ENCODE results near the gene POLDIP2. TPM values are rescaled to one million over a fixed set of nuclear protein-coding genes. Genes with fewer than 3 reads are reported as not detected.

The POLDIP2 gene
- total RNA-seq, 6 donors from 2014 or later = 50.3 to 74.5 (median 60.0) TPM

- TF ChIP-seq CTCF (IDR thresholded peaks at IDR 0.05) (no peak), EP300 (IDR thresholded peaks at IDR 0.05) (no peak), POLR2A (IDR thresholded peaks at IDR 0.05) (no peak), POLR2AphosphoS5 (IDR thresholded peaks at IDR 0.05) (no peak)
- ATAC-seq (ENCODE audit: low FRiP score in 2 of 2) (no peak), DNase-seq (no peak)
- Histone ChIP-seq H3K4me3 (no peak overlapping the region), H3K27ac (no peak overlapping the region), H3K36me3 (peaks cover 44 to 99% (median 74%) of the 10 kb centered on the region in 4 donors), H3K4me1 (peaks cover 9 to 13% (median 11%) of the 10 kb centered on the region in 4 donors), H3K27me3 (no peaks in the 10 kb centered on the region), H3K9me3 (no peaks in the 10 kb centered on the region)
- WGBS, 2 donors = 93 to 96% methylated on average over 7 of the region's 7 CpGs
Observed at GRCh38 chr17:28350271-28350670, 7.1 kb downstream of the POLDIP2 start.

GRCh38 chr17:28348979-28349378 lies 8.3 kb downstream of the POLDIP2 start:
- ATAC-seq (ENCODE audit: low FRiP score in 2 of 2) (no peak), DNase-seq (no peak)
- Histone ChIP-seq H3K4me1 (peaks cover 8 to 13% (median 11%) of the 10 kb centered on the region in 4 donors), H3K9me3 (no peaks in the 10 kb centered on the region), H3K4me3 (no peak overlapping the region), H3K27ac (no peak overlapping the region), H3K27me3 (no peaks in the 10 kb centered on the region), H3K36me3 (peaks cover 49 to 100% (median 82%) of the 10 kb centered on the region in 4 donors)
- no peak for TF ChIP-seq POLR2A (IDR thresholded peaks at IDR 0.05)
- TF ChIP-seq POLR2AphosphoS5 (IDR thresholded peaks at IDR 0.05) = no peak
- TF ChIP-seq CTCF (IDR thresholded peaks at IDR 0.05) = no peak
- TF ChIP-seq EP300 (IDR thresholded peaks at IDR 0.05) = no peak
- WGBS, 2 donors = 62 to 67% methylated on average over 3 of the region's 3 CpGs

GRCh38 chr17:28347261-28347891 lies 10.0 kb downstream of the POLDIP2 start:
- Histone ChIP-seq H3K36me3 (peaks cover 50 to 100% (median 84%) of the 10 kb centered on the region in 4 donors), H3K4me3 (no peak overlapping the region), H3K4me1 (peaks cover 8 to 13% (median 11%) of the 10 kb centered on the region in 4 donors), H3K27ac (peak overlapping the region in 2 of 4 donors; percentile 20 to 43), H3K27me3 (no peaks in the 10 kb centered on the region), H3K9me3 (no peaks in the 10 kb centered on the region)
- DNase-seq (no peak), ATAC-seq (ENCODE audit: low FRiP score in 2 of 2) (no peak)
- 84 to 92% methylated on average over 6 to 8 of the region's 8 CpGs for WGBS, 2 donors
- no peak for TF ChIP-seq POLR2AphosphoS5 (IDR thresholded peaks at IDR 0.05)
- no peak for TF ChIP-seq EP300 (IDR thresholded peaks at IDR 0.05)
- no peak for TF ChIP-seq CTCF (IDR thresholded peaks at IDR 0.05)
- no peak for TF ChIP-seq POLR2A (IDR thresholded peaks at IDR 0.05)

GRCh38 chr17:28346746-28347246 lies 10.5 kb downstream of the POLDIP2 start:
- Histone ChIP-seq H3K27me3 (no peaks in the 10 kb centered on the region), H3K36me3 (peaks cover 53 to 100% (median 86%) of the 10 kb centered on the region in 4 donors), H3K4me3 (no peak overlapping the region), H3K4me1 (peaks cover 8 to 13% (median 11%) of the 10 kb centered on the region in 4 donors), H3K9me3 (no peaks in the 10 kb centered on the region), H3K27ac (peak overlapping the region in 2 of 4 donors; percentile 20 to 43)
- TF ChIP-seq CTCF (IDR thresholded peaks at IDR 0.05) (peak in 2 of 6 experiments; percentile 11 to 32), EP300 (IDR thresholded peaks at IDR 0.05) (no peak)
- ATAC-seq (ENCODE audit: low FRiP score in 2 of 2) (no peak), DNase-seq (no peak)
- 55 to 70% methylated on average over 7 of the region's 7 CpGs for WGBS, 2 donors

- DNase-seq (no peak), ATAC-seq (ENCODE audit: low FRiP score in 2 of 2) (no peak)
- TF ChIP-seq POLR2AphosphoS5 (IDR thresholded peaks at IDR 0.05) (no peak), CTCF (IDR thresholded peaks at IDR 0.05) (no peak), EP300 (IDR thresholded peaks at IDR 0.05) (no peak), POLR2A (IDR thresholded peaks at IDR 0.05) (no peak)
- Histone ChIP-seq H3K27ac (peak overlapping the region in 2 of 4 donors; percentile 20 to 43), H3K9me3 (no peaks in the 10 kb centered on the region), H3K27me3 (no peaks in the 10 kb centered on the region), H3K4me3 (no peak overlapping the region), H3K4me1 (peaks cover 8 to 13% (median 11%) of the 10 kb centered on the region in 4 donors), H3K36me3 (peaks cover 52 to 100% (median 86%) of the 10 kb centered on the region in 4 donors)
- WGBS, 2 donors = 80 to 81% methylated on average over 2 of the region's 2 CpGs
Observed at GRCh38 chr17:28346199-28346580, 11.1 kb downstream of the POLDIP2 start.

All from upper lobe of left lung (tissue), 6 donors.